HG03520 (cell line): ENCODE results near the gene ITGA5.

Experiments used
- ATAC-seq: cut with Tn5 transposase; IDR thresholded peaks from one replicate; pipeline ENCODE4 v1.9.1; 2021; ENCODE audit warnings: mild to moderate bottlenecking, moderate library complexity; ENCODE audit not compliant: unreplicated experiment

The ITGA5 gene

DNA sequence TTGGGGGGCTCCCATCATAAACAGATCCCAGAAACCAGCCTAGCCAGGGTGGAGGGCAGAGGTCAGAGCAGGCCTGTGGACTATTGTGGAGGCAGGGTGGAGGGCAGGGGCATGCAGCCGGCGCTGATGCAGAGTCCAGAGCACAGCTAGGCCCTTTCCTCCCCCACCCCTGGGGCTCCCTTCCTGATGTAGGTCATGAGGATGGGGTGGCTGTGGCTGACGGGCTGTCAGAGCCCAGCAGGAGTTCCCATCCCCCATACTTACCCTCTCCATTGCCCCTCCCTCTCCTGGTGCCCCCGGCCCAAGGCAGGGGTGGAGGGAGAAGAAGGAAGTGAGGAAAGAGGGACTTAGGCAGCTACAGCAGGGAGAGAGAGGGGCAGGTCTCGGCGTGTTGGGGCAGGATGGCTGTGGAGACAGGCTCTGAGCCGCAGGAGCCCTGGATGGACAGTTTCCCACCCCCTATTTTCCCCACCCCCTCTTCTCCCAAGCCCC lies 28.8 kb downstream of the ITGA5 start:
- ATAC-seq, result no peak

DNA sequence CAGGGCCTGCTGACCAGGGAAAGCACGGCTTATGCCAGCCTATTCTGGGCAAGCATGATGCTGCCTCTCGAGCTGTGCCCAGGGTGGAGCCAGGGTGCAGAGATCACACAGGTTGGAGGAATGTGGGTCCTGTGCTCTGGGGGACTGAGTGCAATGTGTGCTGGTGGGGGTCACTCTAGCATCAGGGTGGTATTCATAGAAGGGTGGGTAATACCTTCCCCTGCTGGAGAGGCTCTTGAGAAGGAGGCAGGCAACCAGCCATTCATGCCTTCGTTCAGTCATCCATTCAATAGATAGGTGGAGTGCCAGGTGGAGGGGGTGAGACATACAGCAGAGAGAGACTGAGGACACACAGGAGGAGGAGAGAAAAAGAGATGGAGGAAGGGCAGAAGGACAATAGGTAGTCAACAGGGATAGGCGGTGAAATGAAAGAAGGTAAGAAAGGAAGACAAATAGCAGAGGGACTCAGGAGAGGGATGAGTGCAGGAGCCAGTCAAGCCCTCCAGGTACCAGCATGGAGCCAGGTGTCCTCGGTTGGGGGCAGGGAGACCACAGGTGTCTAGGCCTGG lies 29.4 kb downstream of the ITGA5 start:
- ATAC-seq, result no peak

GRCh38 chr12:54389134-54389508 lies 29.9 kb downstream of the ITGA5 start:
- no peak for ATAC-seq

GRCh38 chr12:54388237-54389133 lies 30.6 kb downstream of the ITGA5 start:
- ATAC-seq, result no peak

DNA sequence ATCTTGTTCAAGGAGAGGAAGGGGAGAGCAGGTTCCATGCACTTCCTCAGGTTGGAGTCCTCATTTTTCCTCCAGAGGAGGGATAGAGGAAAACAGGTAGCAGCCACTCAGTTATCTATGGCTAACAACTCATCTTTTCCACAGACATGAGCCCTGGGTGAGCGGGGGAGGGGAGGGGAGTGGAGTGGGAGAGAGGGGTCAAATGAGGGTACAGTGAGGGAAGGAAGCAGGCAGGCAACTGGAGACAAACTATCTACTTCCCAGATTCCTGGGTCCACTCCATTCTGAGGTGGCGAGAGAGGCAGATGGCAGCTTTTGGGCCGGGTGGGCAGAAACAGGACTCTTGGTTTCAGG lies 32.0 kb downstream of the ITGA5 start:
- ATAC-seq, result no peak

DNA sequence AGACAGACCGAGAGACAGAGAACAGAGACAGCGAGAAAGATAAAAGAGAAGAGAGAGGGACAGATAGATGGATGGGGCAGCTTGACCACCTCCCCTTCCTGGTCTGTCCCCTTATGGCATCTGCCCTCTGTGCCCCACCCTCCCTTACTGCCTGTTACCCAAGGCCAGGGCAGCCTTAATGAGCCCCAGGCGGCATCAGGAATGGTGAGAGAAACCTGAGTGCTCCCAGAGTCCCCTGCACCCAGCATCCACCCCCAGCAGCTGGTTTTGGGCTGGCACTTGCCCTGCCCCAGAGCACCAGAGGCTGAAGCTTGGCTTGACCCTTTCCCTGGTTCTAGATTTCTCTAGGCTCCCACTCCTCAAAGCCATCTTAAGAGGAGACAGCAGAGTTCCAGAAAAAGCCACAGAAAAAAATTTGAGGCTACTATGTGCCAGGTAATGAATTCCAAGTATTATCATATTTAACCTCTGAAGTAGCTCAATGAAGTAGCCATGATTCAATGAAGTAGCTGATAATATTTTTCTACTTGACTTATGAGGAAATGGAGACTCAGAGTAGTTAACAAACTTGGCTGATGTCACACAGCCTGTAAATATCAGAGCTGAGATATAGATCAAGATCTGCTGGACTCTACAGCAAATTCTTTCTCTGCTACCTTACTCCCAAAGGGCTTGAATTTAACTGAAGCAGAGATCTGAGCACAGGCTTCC lies 32.5 kb downstream of the ITGA5 start:
- ATAC-seq, result no peak

DNA sequence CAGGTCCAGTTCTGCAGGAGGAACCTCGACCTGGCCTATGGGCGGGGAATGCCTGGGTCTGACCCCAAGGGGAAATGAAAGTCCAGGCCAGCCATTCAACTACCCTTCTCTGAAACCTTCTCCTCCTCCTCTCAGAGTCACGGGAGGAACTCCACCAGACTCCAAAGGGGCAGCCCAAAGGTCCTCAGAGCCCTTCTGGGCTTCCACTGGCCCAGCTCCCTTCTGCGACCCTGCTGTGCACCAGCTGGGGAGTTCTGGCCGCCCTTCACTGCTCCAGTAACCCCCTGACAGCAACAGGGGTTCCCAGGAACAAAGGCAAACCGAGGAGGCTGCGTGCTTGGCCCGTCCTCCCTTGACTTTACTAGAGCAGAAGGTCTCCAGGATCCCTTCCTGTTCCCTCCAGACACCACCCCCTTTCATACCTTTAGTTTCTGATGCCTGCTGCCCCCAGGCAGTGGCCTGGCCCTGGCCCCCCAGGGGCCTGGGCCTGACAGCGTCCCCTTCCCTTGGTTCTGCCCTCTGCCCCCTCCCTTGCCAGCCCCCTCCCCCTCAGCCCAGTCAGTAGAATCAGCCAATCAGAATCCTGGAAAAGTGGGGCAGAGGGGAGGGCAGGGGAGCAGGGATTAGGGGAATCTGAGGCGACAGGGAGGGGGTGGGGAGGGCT lies 33.7 kb downstream of the ITGA5 start:
- ATAC-seq, result no peak

- ATAC-seq, result no peak
Observed at GRCh38 chr12:54384591-54385041, 34.5 kb downstream of the ITGA5 start, which contains the start of gene ZNF385A. Gene ZNF385A (minus strand): TSS chr12:54384733. CDS start chr12:54384514, 219 bp downstream.

DNA sequence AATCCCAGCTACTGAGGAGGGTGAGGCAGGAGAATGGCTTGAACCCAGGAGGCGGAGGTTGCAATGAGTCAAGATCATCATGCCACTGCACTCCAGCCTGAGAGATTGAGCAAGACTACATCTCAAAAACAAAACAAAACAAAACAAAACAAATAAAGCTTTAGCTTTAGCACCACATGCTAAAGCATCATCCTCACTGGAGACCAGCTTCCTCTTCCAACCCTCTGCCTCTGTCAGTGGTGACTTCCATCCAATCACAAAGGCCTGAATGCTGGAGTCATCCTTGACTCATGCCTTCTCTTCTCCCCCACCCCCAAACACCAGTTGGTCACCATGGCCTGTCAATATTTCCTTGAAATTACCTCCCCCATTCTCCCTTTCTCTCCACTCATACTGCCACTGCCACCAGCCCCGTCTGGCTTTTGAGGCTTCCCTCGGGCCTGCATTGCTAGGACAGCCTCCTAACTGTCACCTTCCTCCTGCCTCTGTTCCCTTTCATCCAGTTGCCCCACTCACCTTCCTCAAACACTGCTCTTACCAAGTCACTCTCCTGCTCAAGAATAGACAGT lies 35.9 kb downstream of the ITGA5 start:
- no peak for ATAC-seq

- ATAC-seq, result no peak
Observed at GRCh38 chr12:54381136-54381535, 37.9 kb downstream of the ITGA5 start.

GRCh38 chr12:54379398-54380201 lies 39.5 kb downstream of the ITGA5 start:
- peak; percentile 74 for ATAC-seq

DNA sequence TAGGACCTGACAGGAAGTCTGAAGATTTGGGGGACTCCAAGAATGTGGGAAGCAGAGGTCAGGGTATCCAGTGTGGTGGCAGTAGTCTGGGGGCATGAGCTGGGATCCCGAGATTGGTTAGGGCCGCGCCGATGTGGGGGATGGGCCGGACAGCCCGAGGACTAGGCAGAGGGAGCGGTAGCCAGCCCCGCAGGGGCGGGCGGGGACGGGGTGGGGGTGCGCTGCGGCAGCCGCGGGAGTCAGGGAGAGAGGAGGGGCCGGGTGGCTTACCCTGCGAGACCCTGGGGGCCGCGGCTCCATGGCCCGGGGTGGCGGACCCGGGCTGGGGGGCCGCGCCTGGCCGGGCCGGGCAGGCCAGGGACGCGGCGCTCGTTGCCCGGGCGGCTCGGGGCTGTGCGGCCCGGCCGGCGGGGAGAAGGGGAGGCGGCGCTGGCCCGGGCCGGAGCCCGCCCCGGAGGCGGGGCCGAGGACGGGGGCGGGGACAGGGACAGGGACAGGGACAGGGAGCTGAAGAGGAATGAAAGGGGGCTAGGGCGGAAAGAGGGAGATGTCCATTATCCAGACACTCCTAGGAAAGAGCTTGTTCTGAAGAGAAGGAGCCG lies 40.2 kb downstream of the ITGA5 start:
- ATAC-seq, result no peak

GRCh38 chr12:54377797-54378515 lies 41.1 kb downstream of the ITGA5 start:
- no peak for ATAC-seq

DNA sequence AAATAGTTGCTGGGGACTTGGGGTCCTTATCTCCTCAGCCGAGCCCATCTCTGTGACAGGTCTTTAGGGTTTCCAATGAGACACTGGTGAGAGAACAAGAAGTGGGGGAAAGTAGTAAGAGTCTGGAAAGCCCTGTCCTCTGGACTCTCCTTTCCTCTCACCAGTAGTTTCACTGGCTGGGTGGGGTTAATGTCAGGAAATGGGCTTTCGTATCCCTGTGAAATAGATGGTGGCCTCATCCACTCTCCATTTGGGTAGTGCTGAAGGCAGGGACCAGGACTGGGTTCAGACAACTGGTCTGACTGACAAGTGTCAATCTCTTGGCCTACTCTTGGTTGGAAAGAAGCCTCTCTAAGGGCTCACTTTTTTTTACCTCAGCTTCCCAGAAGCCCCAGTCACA lies 42.1 kb downstream of the ITGA5 start:
- ATAC-seq, result no peak

DNA sequence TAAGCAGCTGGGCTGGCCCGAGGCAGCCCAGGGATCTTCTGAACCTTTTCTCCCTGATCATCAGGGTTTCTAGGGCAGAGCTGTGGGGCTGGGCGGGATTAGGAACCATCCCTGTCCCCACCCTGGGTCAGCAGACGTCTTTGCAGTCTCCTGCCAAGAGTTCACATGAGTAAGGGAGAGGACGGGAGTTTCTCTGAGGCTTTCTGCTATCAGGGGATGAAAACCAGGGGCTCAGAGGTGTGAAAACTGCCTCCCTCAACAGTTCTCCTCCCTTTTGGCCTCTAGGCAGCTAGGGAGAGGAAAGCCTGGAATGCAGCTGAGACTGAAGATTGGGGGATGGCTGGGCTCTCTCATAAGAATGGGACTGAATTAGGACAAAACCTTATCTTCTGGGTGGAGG lies 42.5 kb downstream of the ITGA5 start:
- no peak for ATAC-seq

DNA sequence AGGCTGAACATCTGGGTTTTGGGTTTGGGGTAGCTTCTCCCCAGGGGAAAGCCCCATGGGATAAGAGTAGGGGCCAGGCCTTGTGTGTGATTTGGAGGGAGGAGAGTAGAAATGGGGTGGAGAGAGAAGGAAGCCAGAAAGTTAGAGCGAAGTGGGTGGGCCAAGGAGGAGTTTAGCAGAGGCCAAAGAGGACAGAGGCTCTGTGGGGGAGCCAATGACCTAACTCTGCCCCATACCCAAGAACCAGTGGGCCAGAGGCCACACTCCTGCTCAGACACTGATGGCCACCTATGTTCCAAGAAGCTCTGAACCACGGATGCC lies 43.8 kb downstream of the ITGA5 start:
- ATAC-seq, result no peak

GRCh38 chr12:54374562-54375258 lies 44.4 kb downstream of the ITGA5 start:
- ATAC-seq, result no peak
